Stimulated activated memory B cell treated with anti-CD40 and anti-IgM and Interleukin-4, amounts not matched to agents 10 μg/mL and 1 μg/mL and 100 μg/mL, for 72 hours (primary cell): ENCODE data around the gene ANKHD1.
A peak's percentile ranks its signal among the peaks of the same experiment; 100 is the strongest.

Experiments
- ATAC-seq: fragments of 150-1000 bp; cut with Tn5 transposase; 2 replicates; pipeline ENCODE4 v1.10.0; 2021
- H3K27ac Mint-ChIP-seq: one replicate; pipeline ENCODE4 v1.8.0; 2022; ENCODE audit warnings: mild to moderate bottlenecking, mixed read lengths
- H3K27me3 Mint-ChIP-seq: one replicate; pipeline ENCODE4 v1.8.0; 2022; ENCODE audit warnings: mixed read lengths
- H3K36me3 Mint-ChIP-seq: one replicate; pipeline ENCODE4 v1.8.0; 2022; ENCODE audit warnings: mixed read lengths
- H3K4me1 Mint-ChIP-seq: one replicate; pipeline ENCODE4 v1.8.0; 2022; ENCODE audit warnings: mixed read lengths
- H3K4me3 Mint-ChIP-seq: one replicate; pipeline ENCODE4 v1.8.0; 2022; ENCODE audit warnings: mild to moderate bottlenecking, moderate library complexity, mixed read lengths
- H3K9me3 Mint-ChIP-seq: one replicate; pipeline ENCODE4 v1.8.0; 2022; ENCODE audit warnings: mixed read lengths

Gene ANKHD1, protein sequence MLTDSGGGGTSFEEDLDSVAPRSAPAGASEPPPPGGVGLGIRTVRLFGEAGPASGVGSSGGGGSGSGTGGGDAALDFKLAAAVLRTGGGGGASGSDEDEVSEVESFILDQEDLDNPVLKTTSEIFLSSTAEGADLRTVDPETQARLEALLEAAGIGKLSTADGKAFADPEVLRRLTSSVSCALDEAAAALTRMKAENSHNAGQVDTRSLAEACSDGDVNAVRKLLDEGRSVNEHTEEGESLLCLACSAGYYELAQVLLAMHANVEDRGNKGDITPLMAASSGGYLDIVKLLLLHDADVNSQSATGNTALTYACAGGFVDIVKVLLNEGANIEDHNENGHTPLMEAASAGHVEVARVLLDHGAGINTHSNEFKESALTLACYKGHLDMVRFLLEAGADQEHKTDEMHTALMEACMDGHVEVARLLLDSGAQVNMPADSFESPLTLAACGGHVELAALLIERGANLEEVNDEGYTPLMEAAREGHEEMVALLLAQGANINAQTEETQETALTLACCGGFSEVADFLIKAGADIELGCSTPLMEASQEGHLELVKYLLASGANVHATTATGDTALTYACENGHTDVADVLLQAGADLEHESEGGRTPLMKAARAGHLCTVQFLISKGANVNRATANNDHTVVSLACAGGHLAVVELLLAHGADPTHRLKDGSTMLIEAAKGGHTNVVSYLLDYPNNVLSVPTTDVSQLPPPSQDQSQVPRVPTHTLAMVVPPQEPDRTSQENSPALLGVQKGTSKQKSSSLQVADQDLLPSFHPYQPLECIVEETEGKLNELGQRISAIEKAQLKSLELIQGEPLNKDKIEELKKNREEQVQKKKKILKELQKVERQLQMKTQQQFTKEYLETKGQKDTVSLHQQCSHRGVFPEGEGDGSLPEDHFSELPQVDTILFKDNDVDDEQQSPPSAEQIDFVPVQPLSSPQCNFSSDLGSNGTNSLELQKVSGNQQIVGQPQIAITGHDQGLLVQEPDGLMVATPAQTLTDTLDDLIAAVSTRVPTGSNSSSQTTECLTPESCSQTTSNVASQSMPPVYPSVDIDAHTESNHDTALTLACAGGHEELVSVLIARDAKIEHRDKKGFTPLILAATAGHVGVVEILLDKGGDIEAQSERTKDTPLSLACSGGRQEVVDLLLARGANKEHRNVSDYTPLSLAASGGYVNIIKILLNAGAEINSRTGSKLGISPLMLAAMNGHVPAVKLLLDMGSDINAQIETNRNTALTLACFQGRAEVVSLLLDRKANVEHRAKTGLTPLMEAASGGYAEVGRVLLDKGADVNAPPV (N-terminal part only)

DNA sequence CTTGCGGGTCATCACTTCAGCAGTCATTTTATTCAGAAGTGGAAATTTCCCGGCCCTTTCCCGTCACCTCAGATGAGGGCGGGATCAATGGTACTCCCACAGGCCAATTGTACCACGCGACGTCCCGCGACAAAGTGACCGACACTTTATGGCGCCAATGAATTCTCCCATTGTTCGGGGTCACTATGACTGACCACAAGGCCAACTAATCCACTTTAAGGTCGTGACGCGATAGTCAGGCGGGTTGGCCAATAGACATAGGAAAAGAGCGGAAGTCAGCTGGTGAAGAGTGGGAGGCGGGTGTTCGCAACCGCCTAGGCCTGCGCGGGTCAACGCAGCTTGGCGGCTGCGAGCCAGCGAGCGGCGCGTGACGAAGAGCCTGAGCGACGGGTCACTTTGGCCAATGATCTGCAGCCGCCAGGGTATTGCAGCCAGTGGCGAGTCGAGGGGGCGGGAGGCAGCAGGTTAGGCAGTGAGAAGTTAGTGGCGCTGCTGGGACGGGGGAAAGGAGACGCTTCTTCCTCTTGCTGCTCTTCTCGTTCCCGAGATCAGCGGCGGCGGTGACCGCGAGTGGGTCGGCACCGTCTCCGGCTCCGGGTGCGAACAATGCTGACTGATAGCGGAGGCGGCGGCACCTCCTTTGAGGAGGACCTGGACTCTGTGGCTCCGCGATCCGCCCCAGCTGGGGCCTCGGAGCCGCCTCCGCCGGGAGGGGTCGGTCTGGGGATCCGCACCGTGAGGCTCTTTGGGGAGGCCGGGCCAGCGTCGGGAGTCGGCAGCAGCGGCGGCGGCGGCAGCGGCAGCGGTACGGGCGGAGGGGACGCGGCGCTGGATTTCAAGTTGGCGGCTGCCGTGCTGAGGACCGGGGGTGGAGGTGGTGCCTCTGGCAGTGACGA, at the start of gene ANKHD1:
Gene ANKHD1 (plus strand): TSS at position 472 of the 896 bp plus-strand sequence. CDS start 135 bp downstream, at position 607.
- H3K36me3 Mint-ChIP-seq = peaks cover 6% of the 10 kb centered on the region
- no peaks in the 10 kb centered on the region for H3K9me3 Mint-ChIP-seq
- no peak within 1 kb of the TSS for H3K27ac Mint-ChIP-seq
- no peak within 1 kb of the TSS for H3K4me3 Mint-ChIP-seq
- no peaks in the 10 kb centered on the region for H3K27me3 Mint-ChIP-seq
- ATAC-seq = peak; percentile 94
- H3K4me1 Mint-ChIP-seq = peaks cover 37% of the 10 kb centered on the region

DNA sequence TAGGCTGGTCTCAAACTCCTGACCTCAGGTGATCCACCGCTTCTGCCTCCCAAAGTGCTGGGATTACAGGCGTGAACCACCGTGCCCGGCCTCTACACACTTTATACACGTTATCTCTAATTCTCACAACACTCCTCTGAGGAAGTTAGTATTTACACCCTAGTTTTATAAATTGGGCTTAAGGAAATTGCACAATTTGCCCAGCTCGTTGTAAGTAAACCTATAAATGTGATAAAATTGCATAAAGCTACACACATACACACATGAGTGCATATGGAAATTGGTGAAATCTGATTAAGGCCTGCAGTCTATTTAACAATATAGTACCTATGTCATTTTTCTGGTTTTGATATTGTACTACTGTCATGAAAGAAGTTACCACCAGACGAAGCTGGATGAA, 46.1 kb upstream of the ANKHD1 start:
- H3K4me1 Mint-ChIP-seq = peaks cover 12% of the 10 kb centered on the region
- peaks cover 8% of the 10 kb centered on the region for H3K27me3 Mint-ChIP-seq
- H3K36me3 Mint-ChIP-seq = no peaks in the 10 kb centered on the region
- no peak overlapping the region for H3K4me3 Mint-ChIP-seq
- no peaks in the 10 kb centered on the region for H3K9me3 Mint-ChIP-seq
- ATAC-seq = no peak
- no peak overlapping the region for H3K27ac Mint-ChIP-seq

DNA sequence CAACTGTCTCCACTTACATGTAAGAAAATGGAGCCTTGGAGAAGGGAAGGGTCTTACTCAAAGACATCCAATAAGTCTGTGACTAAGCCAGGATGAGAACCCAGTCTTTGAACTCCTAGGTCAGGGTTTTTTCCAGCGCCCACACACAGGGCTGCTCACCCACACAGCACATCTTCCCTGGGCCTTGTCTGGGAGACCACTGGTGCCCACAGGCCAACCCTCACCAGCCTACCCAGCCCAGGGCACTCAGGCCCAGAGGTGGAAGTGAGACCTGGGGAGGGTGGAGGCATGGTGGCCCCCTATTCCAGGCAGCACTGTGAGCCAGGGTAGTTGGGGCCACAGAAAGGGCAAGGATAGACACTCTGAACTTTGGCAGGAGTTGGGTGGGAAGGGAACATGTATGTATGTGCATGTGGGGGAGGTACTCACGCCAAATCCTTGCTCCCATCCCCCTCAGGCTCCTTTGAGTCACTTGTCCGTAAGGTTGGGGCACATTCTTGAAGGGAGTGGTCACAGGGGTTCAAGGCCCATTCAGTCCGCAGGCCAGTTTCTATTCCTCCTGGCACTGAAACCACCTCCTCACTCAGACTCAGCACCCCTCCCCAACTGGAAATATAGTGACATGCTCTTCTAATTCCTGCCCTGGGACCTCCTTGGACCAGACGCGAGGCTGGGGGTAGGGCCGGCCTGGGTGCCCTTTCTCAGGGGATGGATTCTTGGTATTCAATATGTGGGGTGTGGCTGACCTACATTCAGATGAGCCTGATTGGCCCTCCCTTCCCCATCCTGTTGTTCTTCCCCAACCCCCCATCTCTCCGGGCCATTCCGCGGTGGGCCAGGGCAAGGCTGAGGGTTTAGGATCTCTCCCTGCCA, 44.5 kb upstream of the ANKHD1 start:
- ATAC-seq = peak; percentile 48
- Mint-ChIP-seq H3K4me1 (peaks cover 12% of the 10 kb centered on the region), H3K9me3 (no peaks in the 10 kb centered on the region), H3K4me3 (peak overlapping the region; percentile 59), H3K27me3 (peaks cover 8% of the 10 kb centered on the region), H3K27ac (peak overlapping the region; percentile 21), H3K36me3 (no peaks in the 10 kb centered on the region)

DNA sequence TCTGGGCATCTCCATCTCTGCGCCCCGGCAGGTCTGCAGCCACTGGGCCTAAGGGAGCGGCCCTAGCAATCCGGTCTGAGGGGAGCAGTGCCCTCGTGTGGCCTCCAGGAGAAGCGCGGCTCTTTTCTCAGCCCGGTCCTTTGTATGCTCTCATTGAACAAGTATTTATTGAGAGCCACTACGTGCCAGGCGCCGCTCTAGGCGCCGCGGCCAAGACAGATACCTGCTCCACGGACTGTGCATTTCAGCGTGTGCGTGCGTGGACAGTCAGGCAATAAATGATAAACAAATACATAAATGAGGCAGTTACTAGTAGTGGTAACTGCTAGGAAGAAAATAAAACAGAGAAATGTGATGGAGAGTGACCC, 43.9 kb upstream of the ANKHD1 start:
- Mint-ChIP-seq H3K27ac (peak overlapping the region; percentile 21), H3K36me3 (no peaks in the 10 kb centered on the region), H3K4me3 (peak overlapping the region; percentile 59), H3K27me3 (peaks cover 8% of the 10 kb centered on the region), H3K9me3 (no peaks in the 10 kb centered on the region), H3K4me1 (peaks cover 12% of the 10 kb centered on the region)
- ATAC-seq = peak; percentile 90

DNA sequence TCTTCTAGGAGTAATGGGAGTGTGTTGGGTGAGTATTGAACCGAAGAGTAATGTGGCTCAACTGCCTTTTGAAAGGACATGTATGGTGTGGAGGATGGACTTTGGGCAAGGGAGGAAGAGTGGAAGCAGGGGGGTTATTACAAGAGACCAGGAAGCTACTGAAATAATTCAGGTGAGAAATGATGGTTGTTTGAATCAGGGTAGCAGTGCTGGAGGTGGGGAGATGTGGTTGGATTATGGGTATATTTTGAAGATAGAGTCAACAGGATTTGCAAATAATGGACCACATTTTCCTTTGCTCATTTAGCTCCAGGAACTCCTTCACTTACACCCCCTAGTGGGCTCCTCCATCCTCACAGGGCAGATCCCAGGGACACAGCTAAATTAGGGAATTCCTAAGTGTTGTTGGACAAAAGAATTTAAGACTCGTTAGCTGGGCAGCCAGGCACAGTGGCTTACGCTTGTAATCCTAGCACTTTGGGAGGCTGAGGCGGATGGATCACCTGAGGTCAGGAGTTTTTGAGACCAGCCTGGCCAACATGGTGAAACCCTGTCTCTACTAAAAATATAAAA, 42.8 kb upstream of the ANKHD1 start:
- peaks cover 19% of the 10 kb centered on the region for H3K4me1 Mint-ChIP-seq
- ATAC-seq = no peak

DNA sequence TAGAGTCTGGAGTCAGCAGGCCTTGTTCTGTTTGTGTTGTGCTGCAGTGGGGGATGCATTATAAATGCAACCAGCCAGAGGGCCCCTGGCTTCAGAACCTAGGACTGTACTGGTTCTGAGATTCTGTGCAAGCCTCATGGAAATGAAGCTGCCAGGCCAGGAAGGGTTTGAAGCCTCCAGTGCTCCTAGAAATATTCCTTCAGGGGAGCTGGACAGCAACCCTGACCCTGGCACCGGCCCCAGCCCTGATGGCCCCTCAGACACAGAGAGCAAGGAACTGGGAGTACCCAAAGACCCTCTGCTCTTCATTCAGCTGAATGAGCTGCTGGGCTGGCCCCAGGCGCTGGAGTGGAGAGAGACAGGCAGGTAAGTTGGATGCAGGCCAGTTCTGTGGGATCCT, 41.5 kb upstream of the ANKHD1 start, which contains the start of gene SLC4A9:
Gene SLC4A9 (plus strand): TSS at position 94 of the 400 bp plus-strand sequence. CDS start 43 bp downstream, at position 137.
- peaks cover 19% of the 10 kb centered on the region for H3K4me1 Mint-ChIP-seq
- no peaks in the 10 kb centered on the region for H3K9me3 Mint-ChIP-seq
- no peaks in the 10 kb centered on the region for H3K36me3 Mint-ChIP-seq

More for the DNA sequence above, 42.8 kb upstream of the ANKHD1 start:
- H3K36me3 Mint-ChIP-seq = no peaks in the 10 kb centered on the region
- peaks cover 8% of the 10 kb centered on the region for H3K27me3 Mint-ChIP-seq
- H3K27ac Mint-ChIP-seq = no peak overlapping the region
- no peak overlapping the region for H3K4me3 Mint-ChIP-seq
- no peaks in the 10 kb centered on the region for H3K9me3 Mint-ChIP-seq

DNA sequence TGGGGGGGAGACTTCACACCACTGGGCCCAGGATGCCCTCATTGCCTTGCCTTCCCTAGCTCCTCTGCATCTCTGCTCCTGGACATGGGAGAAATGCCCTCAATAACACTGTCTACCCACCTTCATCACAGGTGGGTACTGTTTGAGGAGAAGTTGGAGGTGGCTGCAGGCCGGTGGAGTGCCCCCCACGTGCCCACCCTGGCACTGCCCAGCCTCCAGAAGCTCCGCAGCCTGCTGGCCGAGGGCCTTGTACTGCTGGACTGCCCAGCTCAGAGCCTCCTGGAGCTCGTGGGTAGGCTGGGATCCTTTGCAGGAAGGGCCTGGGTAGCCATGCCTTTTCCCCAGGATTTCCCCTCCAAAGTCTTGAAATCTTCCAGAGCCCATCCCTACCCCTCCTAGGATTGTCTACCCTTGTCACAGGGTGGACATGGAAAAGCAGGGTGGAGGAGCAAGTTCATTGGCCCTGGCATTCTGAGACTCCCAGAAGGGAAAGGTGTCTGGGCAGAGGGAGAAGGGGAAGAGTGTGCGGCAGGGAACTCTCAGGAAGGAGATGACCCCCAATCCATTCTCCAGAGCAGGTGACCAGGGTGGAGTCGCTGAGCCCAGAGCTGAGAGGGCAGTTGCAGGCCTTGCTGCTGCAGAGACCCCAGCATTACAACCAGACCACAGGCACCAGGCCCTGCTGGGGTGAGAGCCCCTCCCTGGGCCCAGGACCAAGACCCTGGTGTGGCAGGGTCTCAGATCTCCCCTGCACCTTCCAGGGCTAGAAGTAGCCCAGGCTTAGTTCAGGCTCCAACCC, 40.8 kb upstream of the ANKHD1 start:
- Mint-ChIP-seq H3K27ac (no peak overlapping the region), H3K36me3 (no peaks in the 10 kb centered on the region), H3K9me3 (no peaks in the 10 kb centered on the region), H3K27me3 (peaks cover 8% of the 10 kb centered on the region), H3K4me1 (peaks cover 19% of the 10 kb centered on the region), H3K4me3 (no peak overlapping the region)
- ATAC-seq = no peak

More for the DNA sequence above, 41.5 kb upstream of the ANKHD1 start, which contains the start of gene SLC4A9:
- peaks cover 8% of the 10 kb centered on the region for H3K27me3 Mint-ChIP-seq
- H3K27ac Mint-ChIP-seq = no peak within 1 kb of the TSS
- no peak for ATAC-seq
- no peak within 1 kb of the TSS for H3K4me3 Mint-ChIP-seq

DNA sequence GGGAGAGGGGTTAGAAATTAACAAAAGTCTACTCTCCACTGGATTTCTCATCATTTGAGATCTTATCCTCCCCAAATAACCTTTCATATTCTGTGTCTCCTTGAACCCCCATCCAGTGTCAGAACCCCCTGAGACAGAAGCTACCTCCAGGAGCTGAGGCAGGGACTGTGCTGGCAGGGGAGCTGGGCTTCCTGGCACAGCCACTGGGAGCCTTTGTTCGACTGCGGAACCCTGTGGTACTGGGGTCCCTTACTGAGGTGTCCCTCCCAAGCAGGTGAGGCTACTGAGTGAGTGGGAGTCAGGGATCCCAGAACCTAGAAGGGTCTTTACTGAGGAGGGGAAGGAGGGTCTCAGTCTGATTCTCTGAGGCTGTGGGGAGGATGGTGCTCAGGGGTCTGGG, 39.7 kb upstream of the ANKHD1 start:
- ATAC-seq = no peak
- Mint-ChIP-seq H3K9me3 (no peaks in the 10 kb centered on the region), H3K36me3 (no peaks in the 10 kb centered on the region), H3K4me3 (no peak overlapping the region), H3K27me3 (peaks cover 8% of the 10 kb centered on the region), H3K27ac (no peak overlapping the region), H3K4me1 (peaks cover 19% of the 10 kb centered on the region)

DNA sequence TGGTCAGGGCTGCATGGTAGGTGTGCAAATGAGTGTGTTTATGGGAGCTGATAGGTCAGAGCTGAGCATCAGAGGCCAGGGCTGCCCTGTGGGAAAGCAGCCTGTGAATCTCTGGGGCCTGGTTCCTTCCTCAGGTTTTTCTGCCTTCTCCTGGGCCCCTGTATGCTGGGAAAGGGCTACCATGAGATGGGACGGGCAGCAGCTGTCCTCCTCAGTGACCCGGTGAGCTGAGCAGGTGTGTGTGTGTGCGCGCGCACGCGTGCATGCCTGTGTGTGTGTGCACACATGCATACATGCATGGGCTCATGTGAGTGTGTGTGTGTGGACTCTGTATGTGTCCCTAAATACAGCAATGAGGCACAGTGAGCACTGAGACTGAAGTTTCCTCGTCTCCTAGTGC, 39.3 kb upstream of the ANKHD1 start:
- ATAC-seq = no peak
- peaks cover 8% of the 10 kb centered on the region for H3K27me3 Mint-ChIP-seq
- no peaks in the 10 kb centered on the region for H3K9me3 Mint-ChIP-seq
- H3K4me3 Mint-ChIP-seq = no peak overlapping the region
- no peaks in the 10 kb centered on the region for H3K36me3 Mint-ChIP-seq
- H3K4me1 Mint-ChIP-seq = peaks cover 15% of the 10 kb centered on the region
- H3K27ac Mint-ChIP-seq = no peak overlapping the region

DNA sequence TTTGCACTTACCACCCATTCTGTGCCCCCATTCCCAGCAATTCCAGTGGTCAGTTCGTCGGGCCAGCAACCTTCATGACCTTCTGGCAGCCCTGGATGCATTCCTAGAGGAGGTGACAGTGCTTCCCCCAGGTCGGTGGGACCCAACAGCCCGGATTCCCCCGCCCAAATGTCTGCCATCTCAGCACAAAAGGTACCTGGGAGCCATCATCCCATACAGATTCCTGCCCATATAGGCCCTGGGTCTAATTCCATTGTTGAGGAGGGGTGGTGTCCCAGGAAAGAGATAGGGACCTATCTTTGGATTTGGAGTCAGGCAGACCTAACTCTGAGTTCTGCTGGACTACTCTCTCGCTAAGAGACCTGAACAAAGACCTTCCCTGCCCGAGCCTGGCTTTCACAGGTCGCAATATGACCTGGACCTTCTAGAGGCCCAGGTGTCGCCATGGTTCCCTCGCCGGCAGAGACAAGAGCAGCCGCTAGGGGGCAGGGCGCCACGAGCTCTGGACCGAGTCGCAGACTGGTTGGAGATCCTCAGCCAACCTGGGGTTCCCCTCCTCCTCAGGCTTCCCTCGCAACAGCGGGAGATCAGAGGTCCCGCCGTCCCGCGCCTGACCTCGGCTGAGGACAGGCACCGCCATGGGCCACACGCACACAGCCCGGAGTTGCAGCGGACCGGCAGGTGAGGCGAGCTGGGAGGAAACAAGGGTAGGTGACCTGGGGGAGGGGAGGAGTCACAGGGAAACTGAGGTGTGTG, 38.6 kb upstream of the ANKHD1 start:
- Mint-ChIP-seq H3K27me3 (peaks cover 1% of the 10 kb centered on the region), H3K4me3 (peak overlapping the region; percentile 75), H3K27ac (peak overlapping the region; percentile 66), H3K4me1 (peaks cover 7% of the 10 kb centered on the region), H3K9me3 (no peaks in the 10 kb centered on the region), H3K36me3 (no peaks in the 10 kb centered on the region)
- peak; percentile 81 for ATAC-seq

DNA sequence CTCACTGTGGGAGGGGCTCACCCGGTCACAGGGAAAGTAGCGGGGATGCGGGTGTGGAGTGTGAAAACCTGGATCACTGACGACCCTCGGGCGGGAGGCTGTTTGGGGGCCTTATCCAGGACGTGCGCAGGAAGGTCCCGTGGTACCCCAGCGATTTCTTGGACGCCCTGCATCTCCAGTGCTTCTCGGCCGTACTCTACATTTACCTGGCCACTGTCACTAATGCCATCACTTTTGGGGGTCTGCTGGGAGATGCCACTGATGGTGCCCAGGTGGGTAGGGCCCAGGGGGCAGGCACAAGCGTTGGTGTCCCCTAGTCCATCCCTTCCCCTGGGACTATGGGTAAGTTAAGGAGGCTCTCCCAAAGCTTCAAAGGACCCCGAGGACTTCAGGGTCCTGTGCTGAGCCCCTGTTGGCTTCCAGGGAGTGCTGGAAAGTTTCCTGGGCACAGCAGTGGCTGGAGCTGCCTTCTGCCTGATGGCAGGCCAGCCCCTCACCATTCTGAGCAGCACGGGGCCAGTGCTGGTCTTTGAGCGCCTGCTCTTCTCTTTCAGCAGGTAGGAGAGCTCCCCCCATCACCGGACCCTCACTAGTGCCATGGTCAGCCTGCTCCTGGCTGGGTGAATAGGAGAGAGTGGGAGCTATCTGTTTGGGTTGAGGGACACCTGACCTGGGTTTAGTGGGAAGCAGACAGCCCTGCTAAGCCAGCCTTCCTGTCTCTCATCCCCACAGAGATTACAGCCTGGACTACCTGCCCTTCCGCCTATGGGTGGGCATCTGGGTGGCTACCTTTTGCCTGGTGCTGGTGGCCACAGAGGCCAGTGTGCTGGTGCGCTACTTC, 37.8 kb upstream of the ANKHD1 start:
- Mint-ChIP-seq H3K27me3 (no peaks in the 10 kb centered on the region), H3K9me3 (no peaks in the 10 kb centered on the region), H3K4me1 (peaks cover 7% of the 10 kb centered on the region), H3K4me3 (peak overlapping the region; percentile 75), H3K27ac (peak overlapping the region; percentile 66), H3K36me3 (no peaks in the 10 kb centered on the region)
- ATAC-seq = no peak
